Calu3 (cell line): Measurements from ENCODE around the gene COL4A2. TPM values are rescaled to one million over a fixed set of nuclear protein-coding genes. Genes with fewer than 3 reads are reported as not detected.

ENCODE experiments used
- BruUV-seq: library from RNA; stranded (reverse); fragments of 400-500 nt; replicated peaks from 2 replicates; lab custom pipeline; 2021; lab: Mats Ljungman, UMichigan
- CTCF ChIA-PET: fragments of 300-600 bp; sonication (Branson Sonifier 250); formaldehyde crosslinking; loops from one replicate; lab custom pipeline; 2022; ENCODE audit warnings: antibody characterized with exemption; lab: Charles Lee
- DNase-seq: peaks from one replicate; pipeline ENCODE4 v3.0.0; 2022
- H3K27ac Mint-ChIP-seq: one replicate; pipeline ENCODE4 v1.8.0; 2022; ENCODE audit warnings: mixed read lengths; ENCODE audit not compliant: unreplicated experiment
- H3K27me3 Mint-ChIP-seq: one replicate; pipeline ENCODE4 v1.8.0; 2022; ENCODE audit warnings: mixed read lengths; ENCODE audit not compliant: unreplicated experiment
- H3K36me3 Mint-ChIP-seq: one replicate; pipeline ENCODE4 v1.8.0; 2022; ENCODE audit warnings: mild to moderate bottlenecking, moderate library complexity, mixed read lengths; ENCODE audit not compliant: insufficient read depth, unreplicated experiment
- H3K4me1 Mint-ChIP-seq: one replicate; pipeline ENCODE4 v1.8.0; 2022; ENCODE audit warnings: mild to moderate bottlenecking, low read depth, mixed read lengths; ENCODE audit not compliant: unreplicated experiment
- H3K4me3 Mint-ChIP-seq: one replicate; pipeline ENCODE4 v1.8.0; 2022; ENCODE audit warnings: mild to moderate bottlenecking, low read depth, moderate library complexity, mixed read lengths; ENCODE audit not compliant: unreplicated experiment
- H3K9me3 Mint-ChIP-seq: one replicate; pipeline ENCODE4 v1.8.0; 2022; ENCODE audit warnings: low read depth, mixed read lengths; ENCODE audit not compliant: unreplicated experiment
- intact Hi-C: fragments of 100-400 bp; cut with micrococcal nuclease; formaldehyde crosslinking; loops from one replicate; pipeline ENCODE4 v1.10.0; 2022; ENCODE audit not compliant: unreplicated experiment
- total RNA-seq: library from RNA; stranded (reverse); gene quantifications from 2 replicates; pipeline ENCODE4 v1.2.3, GENCODE V29; 2022
- TF ChIP-seq, protein P1 (sequence below): fragments of 200-600 bp; IDR thresholded peaks from one replicate; pipeline ENCODE4 v1.8.0; 2022; ENCODE audit warnings: antibody characterized with exemption; ENCODE audit not compliant: unreplicated experiment

The COL4A2 gene
- total RNA-seq, 1 experiment from 2014 or later = 0.42 TPM

DNA sequence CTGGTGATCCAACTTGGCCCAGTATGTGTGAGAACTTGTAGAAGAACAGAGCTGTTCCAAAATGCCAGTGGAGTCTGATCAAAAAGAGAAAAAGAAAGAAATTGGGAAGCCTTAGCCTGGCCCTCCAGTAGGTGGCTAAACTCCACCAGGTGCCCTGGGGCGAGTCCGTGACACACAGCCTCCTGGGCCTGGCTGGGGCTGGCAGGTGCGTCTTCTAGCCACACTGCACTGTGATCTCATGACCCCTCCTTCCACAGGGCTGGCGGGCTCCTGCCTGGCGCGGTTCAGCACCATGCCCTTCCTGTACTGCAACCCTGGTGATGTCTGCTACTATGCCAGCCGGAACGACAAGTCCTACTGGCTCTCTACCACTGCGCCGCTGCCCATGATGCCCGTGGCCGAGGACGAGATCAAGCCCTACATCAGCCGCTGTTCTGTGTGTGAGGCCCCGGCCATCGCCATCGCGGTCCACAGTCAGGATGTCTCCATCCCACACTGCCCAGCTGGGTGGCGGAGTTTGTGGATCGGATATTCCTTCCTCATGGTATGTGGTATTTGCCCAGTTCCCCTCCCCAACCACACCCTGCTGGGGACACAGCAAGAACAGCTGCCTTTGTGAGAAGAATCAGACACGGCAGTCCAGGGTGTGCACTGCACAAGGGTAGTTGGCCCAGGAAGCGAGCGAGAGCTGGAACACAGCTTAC, 200.7 kb downstream of the COL4A2 start:
- no TSS peak for BruUV-seq
- Mint-ChIP-seq H3K27me3 (no peaks in the 10 kb centered on the region), H3K27ac (peak overlapping the region; percentile 27), H3K36me3 (no peaks in the 10 kb centered on the region), H3K4me1 (no peaks in the 10 kb centered on the region), H3K9me3 (no peaks in the 10 kb centered on the region), H3K4me3 (peak overlapping the region; percentile 50)
- DNase-seq = peak; percentile 65
- intact Hi-C loops = loop anchor here (10.0 kb wide), 1 partner anchor 47 kb away; no protein-coding TSS in a partner anchor
- CTCF ChIA-PET = interaction anchor here (1.0 to 1.7 kb wide), 3 partner anchors 20 to 54 kb away, joined by 3 to 7 read pairs (median 3); partner anchors contain the start of gene RAB20
- TF ChIP-seq, protein P1, sequence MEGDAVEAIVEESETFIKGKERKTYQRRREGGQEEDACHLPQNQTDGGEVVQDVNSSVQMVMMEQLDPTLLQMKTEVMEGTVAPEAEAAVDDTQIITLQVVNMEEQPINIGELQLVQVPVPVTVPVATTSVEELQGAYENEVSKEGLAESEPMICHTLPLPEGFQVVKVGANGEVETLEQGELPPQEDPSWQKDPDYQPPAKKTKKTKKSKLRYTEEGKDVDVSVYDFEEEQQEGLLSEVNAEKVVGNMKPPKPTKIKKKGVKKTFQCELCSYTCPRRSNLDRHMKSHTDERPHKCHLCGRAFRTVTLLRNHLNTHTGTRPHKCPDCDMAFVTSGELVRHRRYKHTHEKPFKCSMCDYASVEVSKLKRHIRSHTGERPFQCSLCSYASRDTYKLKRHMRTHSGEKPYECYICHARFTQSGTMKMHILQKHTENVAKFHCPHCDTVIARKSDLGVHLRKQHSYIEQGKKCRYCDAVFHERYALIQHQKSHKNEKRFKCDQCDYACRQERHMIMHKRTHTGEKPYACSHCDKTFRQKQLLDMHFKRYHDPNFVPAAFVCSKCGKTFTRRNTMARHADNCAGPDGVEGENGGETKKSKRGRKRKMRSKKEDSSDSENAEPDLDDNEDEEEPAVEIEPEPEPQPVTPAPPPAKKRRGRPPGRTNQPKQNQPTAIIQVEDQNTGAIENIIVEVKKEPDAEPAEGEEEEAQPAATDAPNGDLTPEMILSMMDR = peak; percentile 24

DNA sequence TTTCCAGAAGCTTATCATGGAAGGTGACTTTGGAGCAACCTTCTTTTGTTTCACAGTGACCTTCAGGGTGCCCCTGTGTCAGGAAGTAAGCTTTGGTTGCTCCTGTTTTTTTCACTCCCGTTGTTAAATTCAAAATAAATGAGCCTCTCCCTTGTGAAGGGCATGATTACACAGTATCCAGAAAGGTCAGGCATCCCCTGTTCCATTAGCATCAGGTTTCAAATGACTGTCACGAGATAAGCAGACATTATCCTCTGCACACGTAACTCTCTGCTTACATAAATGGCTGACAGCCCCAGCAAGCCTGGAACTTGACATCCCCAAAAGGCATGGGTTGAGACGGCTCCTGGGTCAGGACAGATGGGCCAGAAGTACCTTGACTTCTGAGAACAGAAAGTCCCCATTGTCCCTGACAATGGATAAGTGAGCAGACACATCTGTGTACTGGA, 202.4 kb downstream of the COL4A2 start:
- no peak overlapping the region for H3K4me3 Mint-ChIP-seq
- no TSS peak for BruUV-seq
- H3K36me3 Mint-ChIP-seq = no peaks in the 10 kb centered on the region
- H3K27me3 Mint-ChIP-seq = no peaks in the 10 kb centered on the region
- H3K27ac Mint-ChIP-seq = no peak overlapping the region
- CTCF ChIA-PET = no interaction called here
- intact Hi-C loops = loop anchor here (10.0 kb wide), 1 partner anchor 45 kb away; no protein-coding TSS in a partner anchor
- H3K4me1 Mint-ChIP-seq = no peaks in the 10 kb centered on the region
- no peaks in the 10 kb centered on the region for H3K9me3 Mint-ChIP-seq
- TF ChIP-seq, protein P1 = no peak
- no peak for DNase-seq

DNA sequence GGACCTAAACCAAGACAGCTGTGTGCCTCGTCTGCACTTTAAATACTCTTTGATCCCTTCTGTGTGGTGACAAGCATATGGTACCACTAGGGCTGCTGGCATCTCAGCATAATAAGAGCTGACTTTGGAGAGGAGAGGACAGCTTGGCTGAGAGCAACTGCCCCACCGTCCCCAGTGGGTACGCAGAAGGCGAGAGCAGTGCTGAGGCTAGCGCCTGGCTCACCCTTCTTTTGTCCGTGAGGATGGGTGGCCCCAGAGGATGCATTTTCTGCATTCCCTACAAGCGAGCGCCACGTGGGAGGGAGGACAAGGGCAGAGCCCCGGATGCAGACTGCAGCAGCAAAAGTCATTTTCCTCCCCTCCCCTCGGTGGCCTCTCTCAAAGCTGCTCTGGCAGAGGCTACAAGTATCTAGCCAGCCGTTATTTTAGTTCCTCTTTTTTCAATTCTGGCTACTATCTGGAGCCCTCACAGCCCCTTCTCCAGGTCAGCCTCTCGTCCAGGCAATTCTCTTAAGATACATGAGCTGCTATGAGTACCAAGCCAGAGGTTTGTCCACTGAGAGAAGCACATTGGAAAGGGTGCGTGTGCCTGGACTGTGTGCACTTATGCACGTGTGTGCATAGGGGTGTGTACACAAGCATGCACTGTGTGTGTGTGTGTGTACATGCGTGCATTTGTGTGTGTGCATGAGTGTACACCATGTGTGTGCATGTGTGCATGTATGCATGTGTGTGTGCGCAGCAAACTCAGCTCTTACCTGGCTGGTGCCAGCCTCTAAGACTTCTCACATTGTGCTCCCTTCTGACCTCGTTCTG, 203.1 kb downstream of the COL4A2 start:
- TF ChIP-seq, protein P1 = no peak
- Mint-ChIP-seq H3K4me3 (no peak overlapping the region), H3K27ac (no peak overlapping the region), H3K27me3 (no peaks in the 10 kb centered on the region), H3K36me3 (no peaks in the 10 kb centered on the region), H3K9me3 (no peaks in the 10 kb centered on the region), H3K4me1 (no peaks in the 10 kb centered on the region)
- DNase-seq = no peak
- CTCF ChIA-PET = no interaction called here
- intact Hi-C loops = loop anchor here (10.0 kb wide), 1 partner anchor 45 kb away; no protein-coding TSS in a partner anchor
- BruUV-seq = no TSS peak

DNA sequence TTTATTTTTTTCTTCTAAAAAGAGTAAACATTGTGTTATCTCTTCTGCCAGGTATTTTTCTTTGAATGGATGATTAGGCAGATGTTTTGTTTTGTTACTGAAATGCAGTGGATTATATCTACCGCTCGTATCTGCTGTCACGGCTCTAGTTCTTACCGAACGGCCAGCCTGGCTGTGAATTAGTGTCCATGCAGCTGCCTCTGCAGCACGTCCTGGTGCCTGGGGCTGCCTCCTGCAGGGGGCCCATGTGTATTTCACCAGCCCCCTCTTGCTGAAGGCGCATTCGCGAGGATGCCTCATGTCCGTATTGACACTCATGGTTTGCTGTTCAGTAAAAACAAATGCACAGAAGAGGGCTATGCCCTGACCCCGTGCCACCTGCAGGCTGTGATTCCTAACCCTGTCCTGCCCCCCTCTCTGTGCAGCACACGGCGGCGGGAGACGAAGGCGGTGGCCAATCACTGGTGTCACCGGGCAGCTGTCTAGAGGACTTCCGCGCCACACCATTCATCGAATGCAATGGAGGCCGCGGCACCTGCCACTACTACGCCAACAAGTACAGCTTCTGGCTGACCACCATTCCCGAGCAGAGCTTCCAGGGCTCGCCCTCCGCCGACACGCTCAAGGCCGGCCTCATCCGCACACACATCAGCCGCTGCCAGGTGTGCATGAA, 204.6 kb downstream of the COL4A2 start:
- DNase-seq = no peak
- intact Hi-C loops = no loop called here
- BruUV-seq = no TSS peak
- Mint-ChIP-seq H3K9me3 (no peaks in the 10 kb centered on the region), H3K36me3 (no peaks in the 10 kb centered on the region), H3K27ac (no peak overlapping the region), H3K4me1 (no peaks in the 10 kb centered on the region), H3K4me3 (no peak overlapping the region), H3K27me3 (no peaks in the 10 kb centered on the region)
- TF ChIP-seq, protein P1 = no peak
- CTCF ChIA-PET = no interaction called here
